Spleen (tissue), 7 donors: ENCODE measurements around the gene MIB1.

Experiments used
- CTCF ChIP-seq, 11 experiments: fragments of 200-600 bp in 7 of 11; fragments of 450-650 bp in 4 of 11; sonication (generic) in 4 of 11; IDR thresholded peaks in 8 of 11; conservative IDR thresholded peaks in 3 of 11; 1 replicate in 7 of 11; 2 replicates in 4 of 11; pipeline versions ENCODE4 v1.4.0 to v1.8.0; 2016 to 2021; ENCODE audit warnings: antibody characterized with exemption in 11 of 11, inconsistent platforms in 4 of 11, mild to moderate bottlenecking in 1 of 11
- POLR2AphosphoS5 ChIP-seq, 3 donors: sonication (generic); formaldehyde crosslinking; IDR thresholded peaks; one replicate each; pipeline ENCODE4 v1.5.1; 2017; ENCODE audit warnings: antibody characterized with exemption in 3 of 3
- donor health status: DM: no; HTN: no; CAD: no; lungs with moderate emphysema.
- donor health status: DM: no; HTN: no; CAD: no.
- donor health status: DM: no; HTN: no; CAD: no.

DNA sequence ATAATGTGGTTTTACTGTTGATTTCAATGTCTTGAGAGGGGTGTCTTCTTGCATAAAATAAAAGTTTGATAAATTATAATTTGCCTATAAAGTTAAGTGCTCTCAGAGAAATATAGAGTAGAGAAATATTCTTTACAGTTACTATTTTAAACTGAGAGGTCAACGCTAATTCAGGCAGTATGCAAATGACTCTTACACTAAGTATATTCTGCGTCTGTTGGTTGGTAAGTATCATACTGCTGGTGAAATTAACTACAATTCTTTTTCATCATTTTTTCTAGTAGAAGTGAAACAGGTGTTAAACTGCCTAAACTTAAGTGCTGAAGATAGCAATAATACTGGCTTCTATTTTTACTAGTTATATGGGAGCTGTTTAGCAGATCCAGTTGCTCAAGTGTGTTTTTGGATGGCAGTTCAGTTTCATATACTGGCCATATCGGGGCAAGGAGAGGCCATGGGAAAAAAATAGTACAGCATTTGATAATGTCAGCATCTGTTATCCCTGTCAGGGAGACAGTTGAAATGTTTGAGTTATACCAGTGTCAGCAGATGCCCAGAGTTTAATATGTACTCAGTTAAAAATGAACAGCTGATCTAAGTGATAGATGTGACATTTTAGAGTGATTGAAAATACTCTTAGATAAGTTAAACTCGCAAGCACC is 86.2 kb downstream of the MIB1 start:
- TF ChIP-seq CTCF (IDR thresholded peaks at IDR 0.05 in 8 of 11, conservative IDR thresholded peaks at IDR 0.05 in 3 of 11) (no peak), POLR2AphosphoS5 (IDR thresholded peaks at IDR 0.05) (no peak)
